Smooth muscle cell of the brain vasculature (primary cell): ENCODE measurements around the gene S100A10.

Experiments
- DNase-seq: peaks from one replicate; pipeline ENCODE4 v3.0.0-alpha.2; 2012; ENCODE audit warnings: low read depth, low spot score

S100A10 gene

GRCh38 chr1:151935894-151936602 is 57.6 kb downstream of the S100A10 start:
- DNase-seq: no peak

- no peak for DNase-seq
Observed at GRCh38 chr1:151935154-151935553, 58.5 kb downstream of the S100A10 start.

DNA sequence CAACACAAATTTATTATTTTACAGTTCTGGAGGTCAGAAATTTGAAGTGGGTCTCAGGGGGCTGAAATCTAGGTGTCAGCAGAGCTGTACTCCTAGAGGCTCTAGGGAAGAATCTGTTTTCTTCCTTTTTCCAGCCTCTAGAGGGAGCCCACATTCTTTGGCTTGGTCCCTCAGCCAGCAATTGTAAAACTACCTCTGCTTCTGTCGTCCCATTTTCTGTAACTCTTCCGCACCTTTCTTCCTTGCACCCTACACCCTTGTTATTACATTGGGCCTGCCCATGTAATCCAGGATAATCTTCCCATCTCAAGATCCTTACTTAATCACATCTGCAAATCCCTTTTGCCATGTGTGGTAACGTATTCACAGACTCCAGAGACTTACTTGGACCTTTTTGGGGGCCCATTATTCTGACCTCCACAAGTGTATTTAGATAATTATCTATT is 59.6 kb downstream of the S100A10 start:
- peak; percentile 28 for DNase-seq
